IPS-18c (cell line): ENCODE results near the gene INSRR.

Source experiments
- H3K4me3 ChIP-seq: 2 replicates; pipeline ENCODE4 v1.7.0; 2013; ENCODE audit warnings: low read depth, mild to moderate bottlenecking, low read length, moderate library complexity; ENCODE audit not compliant: insufficient read depth
- H3K9me3 ChIP-seq: one replicate; pipeline ENCODE4 v1.6.1; 2013; ENCODE audit warnings: mild to moderate bottlenecking, low read length, moderate library complexity; ENCODE audit not compliant: control insufficient read depth, insufficient read depth

Gene INSRR

DNA sequence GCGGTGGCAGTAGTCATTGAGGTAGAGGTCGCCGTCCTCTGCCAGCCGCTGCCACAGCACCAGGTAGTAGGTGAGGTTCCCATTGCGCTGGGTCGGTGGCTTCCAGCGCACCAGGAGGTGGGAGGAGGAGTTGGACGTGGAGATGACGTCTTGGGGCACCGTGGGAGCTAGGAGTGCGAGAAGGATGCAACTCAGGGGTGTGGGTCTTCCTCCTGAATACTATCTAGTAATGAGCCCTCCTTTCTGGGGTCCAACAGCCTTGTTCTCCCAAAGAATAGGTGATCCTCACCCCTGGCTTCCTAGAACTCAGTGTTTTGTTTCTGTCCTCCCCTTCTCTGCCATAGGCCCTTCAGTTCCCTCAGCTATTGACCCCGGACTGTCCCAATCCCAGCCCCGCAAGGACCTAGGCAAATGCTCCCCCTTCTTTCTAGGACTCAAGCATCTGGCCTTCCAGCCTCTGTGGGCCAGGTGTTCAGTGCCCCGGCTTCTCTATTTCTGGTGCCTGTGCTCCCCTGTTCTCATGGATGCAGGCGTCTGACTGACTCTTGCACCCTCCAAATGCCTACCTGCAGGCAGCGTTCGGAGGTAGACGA is 12.9 kb downstream of the INSRR start:
- H3K4me3 ChIP-seq, result peak overlapping the region; percentile 40; the same call in 1 of the 2 replicates
- H3K9me3 ChIP-seq, result peaks cover under 1% of the 10 kb centered on the region

DNA sequence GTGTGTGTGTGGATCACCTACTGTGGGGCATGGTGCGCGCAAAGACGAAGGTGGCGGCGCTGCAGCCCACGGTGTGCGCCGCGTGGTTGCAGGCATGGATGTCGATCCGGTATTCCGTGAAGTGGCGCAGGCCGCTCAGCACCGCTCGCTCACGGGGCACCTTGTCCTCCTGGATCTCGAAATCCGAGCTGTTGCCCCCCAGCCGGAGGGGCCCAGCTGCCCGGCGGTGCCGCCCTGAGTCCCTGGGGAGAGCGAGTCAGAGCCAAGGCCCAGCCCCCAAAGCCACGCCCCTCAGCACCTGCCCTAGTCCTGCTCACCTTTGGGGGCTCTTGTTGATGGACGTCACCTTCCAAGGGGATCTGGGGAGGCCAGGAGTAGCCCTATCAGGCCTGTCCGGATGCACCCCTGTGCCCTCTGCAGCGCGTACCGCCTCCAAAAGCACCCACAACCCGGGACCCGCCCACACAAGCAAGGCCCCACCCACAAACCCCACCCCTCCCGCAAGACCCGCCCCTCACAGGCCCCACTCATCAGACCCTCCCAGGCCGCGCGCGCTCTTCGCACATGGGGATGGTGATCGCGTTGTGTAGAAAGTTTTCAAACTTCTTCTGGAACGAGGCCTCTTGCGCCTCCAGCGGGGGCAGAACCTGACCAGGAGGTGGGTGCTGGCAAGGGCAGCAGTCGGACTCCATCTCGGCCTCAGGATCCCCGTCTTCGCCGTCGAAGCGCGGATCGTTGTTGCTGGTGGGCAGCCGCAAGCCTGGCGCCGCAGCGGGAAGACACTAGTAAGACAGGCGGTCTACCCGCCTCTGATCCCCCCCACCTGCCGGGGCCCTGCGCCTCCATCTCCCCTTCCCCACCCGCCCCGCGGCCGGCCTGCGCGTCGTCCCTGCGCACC is 13.6 kb downstream of the INSRR start:
- Histone ChIP-seq H3K9me3 (peaks cover 2% of the 10 kb centered on the region), H3K4me3 (peak overlapping the region; percentile 40)

DNA sequence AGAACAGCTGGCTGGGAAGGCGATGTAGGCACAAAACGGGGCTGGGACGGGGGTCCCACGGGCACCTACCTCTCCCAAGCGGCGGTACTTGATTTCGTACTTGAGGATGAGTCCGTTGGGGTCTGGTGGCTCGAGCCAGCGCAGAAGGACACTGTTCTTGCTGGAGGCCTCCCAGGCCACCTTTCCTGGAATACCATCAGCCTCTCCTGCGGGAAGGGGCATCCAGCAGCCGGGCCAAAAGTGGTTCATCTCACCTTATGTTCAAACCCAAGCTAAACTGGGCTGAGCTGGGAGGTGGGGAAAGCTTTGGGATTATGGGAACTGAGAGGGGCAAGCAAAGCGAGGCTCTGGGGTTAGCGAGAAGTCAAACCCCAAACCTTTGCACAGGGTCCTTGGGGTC is 14.3 kb downstream of the INSRR start:
- Histone ChIP-seq H3K9me3 (peaks cover 2% of the 10 kb centered on the region), H3K4me3 (peak overlapping the region; percentile 40; the same call in 1 of the 2 replicates)

GRCh38 chr1:156844102-156844501 is 14.8 kb downstream of the INSRR start:
- Histone ChIP-seq H3K9me3 (peaks cover 2% of the 10 kb centered on the region), H3K4me3 (no peak overlapping the region)

- Histone ChIP-seq H3K9me3 (peaks cover 2% of the 10 kb centered on the region), H3K4me3 (no peak overlapping the region)
Measured at GRCh38 chr1:156842618-156843300, 16.2 kb downstream of the INSRR start.

GRCh38 chr1:156841295-156841855 is 17.5 kb downstream of the INSRR start:
- no peak overlapping the region for H3K4me3 ChIP-seq
- peaks cover 2% of the 10 kb centered on the region for H3K9me3 ChIP-seq

DNA sequence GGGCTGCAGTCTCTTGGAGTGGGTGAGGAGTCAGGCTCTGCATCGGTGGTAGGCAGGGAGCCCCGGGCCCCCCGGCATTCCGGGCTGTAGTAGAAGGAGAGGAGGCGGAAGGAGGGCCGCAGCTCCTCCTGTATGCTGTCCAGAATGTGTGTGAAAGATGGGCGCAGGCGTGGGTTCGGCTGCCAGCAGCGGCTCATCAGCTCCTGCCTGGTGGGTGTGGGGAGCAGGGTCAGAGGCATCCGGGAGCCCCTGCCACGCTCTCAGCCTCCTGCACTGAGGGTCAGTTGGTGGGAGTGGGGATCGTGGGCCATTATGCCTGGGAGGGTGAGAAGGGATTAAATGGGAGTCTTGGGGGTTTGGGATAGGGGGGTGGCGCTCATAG is 18.0 kb downstream of the INSRR start:
- H3K4me3 ChIP-seq, result no peak overlapping the region
- H3K9me3 ChIP-seq, result peaks cover 2% of the 10 kb centered on the region

DNA sequence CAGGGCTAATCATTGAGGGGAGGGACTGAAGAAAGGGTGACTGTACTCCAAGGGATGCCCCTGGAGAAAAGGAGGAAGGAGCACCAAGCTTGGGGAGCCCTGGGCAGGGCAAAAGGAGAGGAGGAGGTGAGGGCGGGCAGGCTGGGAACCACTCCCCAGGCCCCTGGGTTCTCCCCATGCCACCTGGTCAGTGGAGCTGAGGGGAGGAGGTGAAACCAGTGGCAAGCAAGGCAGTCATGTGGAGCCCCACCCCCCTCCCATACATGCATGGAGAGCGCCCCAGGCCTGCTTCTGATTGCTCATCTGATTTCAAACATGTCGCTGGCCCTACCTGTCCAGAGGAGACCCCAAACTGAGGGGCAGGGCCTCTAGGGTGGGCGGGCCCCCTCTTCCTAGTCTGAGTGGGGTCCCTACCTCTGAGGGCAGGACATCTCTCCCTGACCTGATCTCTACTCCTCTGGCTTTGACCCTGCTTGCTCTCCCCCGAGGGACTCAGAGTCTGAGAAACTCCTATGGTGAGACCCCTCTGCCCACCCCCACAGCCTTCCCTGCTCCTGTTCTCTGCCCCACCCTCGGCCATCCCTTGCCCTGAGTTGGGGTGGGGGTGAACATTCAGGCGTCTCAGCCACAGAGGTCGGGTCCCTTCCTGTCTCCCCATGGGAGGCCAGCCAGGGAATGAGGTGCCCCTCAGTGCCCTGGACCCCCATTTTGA is 18.6 kb downstream of the INSRR start:
- Histone ChIP-seq H3K4me3 (no peak overlapping the region), H3K9me3 (peaks cover 2% of the 10 kb centered on the region)

GRCh38 chr1:156839426-156840109 is 19.3 kb downstream of the INSRR start:
- Histone ChIP-seq H3K9me3 (peaks cover 2% of the 10 kb centered on the region), H3K4me3 (no peak overlapping the region)

DNA sequence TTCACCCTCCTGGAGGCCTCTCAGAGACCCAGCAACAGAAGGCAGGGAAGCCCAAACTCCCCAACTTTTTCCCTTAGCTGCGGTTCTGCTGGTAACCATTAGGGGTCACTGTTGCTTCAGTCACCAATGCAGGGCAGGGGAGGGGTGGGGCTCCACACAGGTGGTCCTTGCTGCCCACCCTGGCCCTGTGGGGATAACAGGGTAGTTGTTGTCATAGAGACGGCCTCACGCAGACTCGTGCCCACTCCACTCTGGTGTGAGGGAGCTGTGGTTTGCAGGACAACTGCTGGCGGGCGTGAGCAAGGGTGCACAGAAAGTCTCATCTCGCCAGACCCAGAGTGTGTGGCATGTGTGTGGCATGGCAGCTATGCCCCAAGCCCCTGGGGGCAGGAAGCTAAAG is 19.9 kb downstream of the INSRR start:
- Histone ChIP-seq H3K4me3 (no peak overlapping the region), H3K9me3 (peaks cover 2% of the 10 kb centered on the region)

DNA sequence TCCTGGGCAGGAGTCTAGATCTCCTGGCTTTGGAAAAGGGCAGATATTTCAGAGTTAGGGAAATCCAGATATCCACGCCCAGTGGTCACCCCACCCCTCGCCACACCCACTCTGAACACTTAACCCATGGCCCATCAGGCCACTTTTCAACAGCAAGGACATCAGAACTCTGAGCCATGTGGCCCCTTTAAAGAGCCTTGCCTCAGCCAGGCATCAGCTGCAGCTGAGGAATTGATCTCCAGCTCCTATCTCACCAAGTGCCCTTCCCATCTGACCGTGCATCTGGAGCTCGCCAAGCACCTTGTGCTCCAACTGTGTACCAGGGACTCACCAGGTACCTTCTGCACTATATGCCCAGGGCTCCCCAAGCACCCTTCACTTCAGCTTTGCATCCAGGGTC is 22.0 kb downstream of the INSRR start:
- Histone ChIP-seq H3K4me3 (no peak overlapping the region), H3K9me3 (peaks cover 2% of the 10 kb centered on the region)

- Histone ChIP-seq H3K9me3 (peaks cover 2% of the 10 kb centered on the region), H3K4me3 (no peak overlapping the region)
Measured at GRCh38 chr1:156836041-156836654, 22.8 kb downstream of the INSRR start.

DNA sequence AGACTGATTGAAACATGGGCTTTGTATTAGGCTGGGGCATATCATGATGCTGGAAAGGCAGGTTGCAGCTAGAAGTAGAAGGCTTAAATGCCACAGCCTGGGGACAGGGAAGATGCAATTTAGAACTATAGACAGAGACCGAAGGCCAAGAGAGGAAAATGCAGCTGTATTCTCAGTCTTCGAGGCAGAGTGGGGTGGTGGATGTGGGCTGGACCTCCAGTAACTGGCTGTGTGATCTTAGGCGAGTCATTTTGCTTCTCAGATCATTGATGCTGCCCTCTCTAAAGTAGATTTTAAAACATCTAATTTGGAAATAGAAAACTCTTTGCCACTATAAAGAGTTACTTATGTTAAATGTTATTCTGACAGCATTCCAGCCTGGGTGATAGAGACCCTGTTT is 24.6 kb downstream of the INSRR start:
- Histone ChIP-seq H3K9me3 (no peaks in the 10 kb centered on the region), H3K4me3 (no peak overlapping the region)

DNA sequence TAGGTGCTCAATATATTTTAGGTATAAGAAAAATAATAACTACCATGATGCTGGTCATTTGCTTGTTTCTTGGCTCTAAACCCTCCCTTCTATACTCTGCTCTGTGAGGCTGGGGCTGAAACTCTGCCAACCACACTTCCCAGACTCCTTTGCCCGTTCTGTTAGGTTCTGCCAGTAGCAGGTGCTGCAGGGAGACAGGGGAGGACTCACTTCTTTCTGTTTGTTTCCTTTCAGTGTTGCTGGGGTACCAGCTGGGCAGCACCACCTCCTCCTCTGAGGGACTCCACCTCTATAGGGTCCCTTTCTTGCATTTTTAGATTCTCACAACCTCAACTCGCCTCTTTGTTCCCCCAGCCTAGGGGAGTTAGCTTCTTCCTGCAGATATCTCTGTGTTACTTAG is 25.3 kb downstream of the INSRR start:
- H3K9me3 ChIP-seq, result no peaks in the 10 kb centered on the region
- no peak overlapping the region for H3K4me3 ChIP-seq

DNA sequence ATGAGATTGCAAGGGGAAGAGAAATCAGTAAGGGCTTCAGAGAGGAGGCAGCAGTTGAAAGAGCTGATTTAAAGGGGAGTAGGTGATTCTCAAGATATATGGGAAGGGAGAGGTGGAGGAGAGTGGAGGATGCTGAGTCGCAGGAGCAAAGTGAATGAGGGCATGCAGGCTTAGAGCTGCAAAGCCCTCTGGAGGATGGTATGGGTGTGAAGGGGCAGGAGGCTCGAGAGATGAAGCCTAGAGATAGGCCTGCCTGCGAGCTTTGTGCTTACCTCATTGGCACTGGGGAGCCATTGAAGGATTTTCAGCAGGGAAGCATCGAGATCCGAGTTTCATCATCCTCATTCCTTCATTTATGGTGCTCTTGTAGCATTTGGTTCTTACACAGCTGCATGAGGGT is 26.5 kb downstream of the INSRR start:
- Histone ChIP-seq H3K9me3 (no peaks in the 10 kb centered on the region), H3K4me3 (no peak overlapping the region)

DNA sequence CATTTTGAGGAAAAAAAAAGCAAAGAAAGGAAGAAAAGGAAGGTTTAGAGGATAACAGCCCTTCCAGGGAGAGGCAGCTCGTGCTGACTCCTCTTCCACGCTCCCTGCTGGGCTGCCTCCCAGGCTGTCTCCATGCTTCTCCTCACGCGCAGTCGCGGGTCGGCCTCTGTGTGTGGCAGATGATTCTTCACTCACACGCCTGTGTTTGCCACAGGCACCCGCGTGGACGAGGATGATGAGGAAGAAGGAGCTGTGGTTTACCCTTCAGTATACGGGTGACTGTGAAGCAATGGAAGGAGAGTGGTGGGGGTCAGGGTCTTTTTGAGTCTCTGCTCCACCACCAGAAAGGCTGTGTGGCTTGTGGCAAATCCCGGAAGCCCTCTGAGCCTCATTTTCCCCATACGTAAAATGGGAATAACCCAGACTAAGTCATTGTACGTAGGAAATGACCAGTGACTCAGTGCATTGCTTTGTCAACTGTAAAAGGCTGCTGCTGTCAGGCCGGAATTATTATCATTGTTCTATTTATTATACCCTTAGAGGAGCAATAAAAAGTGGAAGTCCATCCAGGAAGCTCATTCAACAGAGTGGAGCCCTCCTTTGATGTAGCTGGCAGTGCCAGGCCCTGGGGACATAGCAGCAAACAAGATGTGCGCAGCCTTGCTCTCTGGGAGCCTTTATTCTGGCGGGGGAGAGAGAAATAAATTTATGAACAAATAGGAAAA is 30.4 kb downstream of the INSRR start:
- Histone ChIP-seq H3K4me3 (no peak overlapping the region), H3K9me3 (no peaks in the 10 kb centered on the region)
